HAP-1 (cell line): ENCODE measurements around the gene TMEM167B.

Source experiments
- DNase-seq, 2 experiments: peaks; one replicate each; pipeline ENCODE4 v3.0.0-alpha.2; 2016 to 2020; ENCODE audit warnings: low spot score in 2 of 2
- H3K27me3 ChIP-seq: fragments of 250-450 bp; sonication (Bioruptor Pico); 2 replicates; pipeline ENCODE4 v1.5.1; 2020; ENCODE audit warnings: low read depth, mild to moderate bottlenecking, moderate library complexity
- H3K36me3 ChIP-seq: fragments of 250-450 bp; sonication (Bioruptor Pico); replicated peaks from 2 replicates; pipeline ENCODE4 v1.5.1; 2020; ENCODE audit warnings: mild to moderate bottlenecking
- H3K4me1 ChIP-seq: fragments of 250-450 bp; sonication (Bioruptor Pico); 2 replicates; pipeline ENCODE4 v1.5.1; 2020; ENCODE audit warnings: mild to moderate bottlenecking
- H3K4me3 ChIP-seq: fragments of 250-450 bp; sonication (Bioruptor Pico); 2 replicates; pipeline ENCODE4 v1.5.1; 2020; ENCODE audit warnings: mild to moderate bottlenecking, moderate library complexity
- H3K9me3 ChIP-seq: fragments of 250-450 bp; sonication (Bioruptor Pico); 2 replicates; pipeline ENCODE4 v1.5.1; 2020; ENCODE audit warnings: mild to moderate bottlenecking, moderate library complexity
- in situ Hi-C: fragments of 300-500 bp; cut with MboI; formaldehyde crosslinking; loops from 3 replicates; pipeline ENCODE4 v1.14.3; 2020; ENCODE audit warnings: low sequenced_read_pairs, inconsistent platforms, mixed read lengths

Gene TMEM167B

GRCh38 chr1:109113590-109114341 is 23.2 kb downstream of the TMEM167B start, which contains the start of gene ELAPOR1:
Gene ELAPOR1 (plus strand): TSS chr1:109114115. CDS start chr1:109114184, 69 bp downstream.
- Histone ChIP-seq H3K27me3 (peaks cover 4% of the 10 kb centered on the region; the same call in 1 of the 2 replicates), H3K4me3 (no peak within 1 kb of the TSS), H3K4me1 (0 out of 2 replicates have a peak, but pooled peaks cover 2% of the 10 kb centered on the region), H3K36me3 (no peaks in the 10 kb centered on the region), H3K9me3 (no peaks in the 10 kb centered on the region)
- in situ Hi-C loops: no loop called here
- no peak for DNase-seq

GRCh38 chr1:109114342-109114674 is 23.7 kb downstream of the TMEM167B start:
- H3K36me3 ChIP-seq: no peaks in the 10 kb centered on the region
- 0 out of 2 replicates have a peak, but pooled peaks cover 2% of the 10 kb centered on the region for H3K4me1 ChIP-seq
- DNase-seq: no peak
- no peaks in the 10 kb centered on the region for H3K9me3 ChIP-seq
- peaks cover 4% of the 10 kb centered on the region; the same call in 1 of the 2 replicates for H3K27me3 ChIP-seq
- in situ Hi-C loops: no loop called here
- no peak overlapping the region for H3K4me3 ChIP-seq

GRCh38 chr1:109115685-109116084 is 25.1 kb downstream of the TMEM167B start:
- no peaks in the 10 kb centered on the region for H3K9me3 ChIP-seq
- no peak for DNase-seq
- in situ Hi-C loops: no loop called here
- no peaks in the 10 kb centered on the region for H3K36me3 ChIP-seq
- peaks cover 4% of the 10 kb centered on the region; the same call in 1 of the 2 replicates for H3K27me3 ChIP-seq
- H3K4me1 ChIP-seq: 0 out of 2 replicates have a peak, but pooled peaks cover 2% of the 10 kb centered on the region
- no peak overlapping the region for H3K4me3 ChIP-seq

GRCh38 chr1:109116286-109116685 is 25.7 kb downstream of the TMEM167B start:
- in situ Hi-C loops: no loop called here

GRCh38 chr1:109118089-109118488 is 27.5 kb downstream of the TMEM167B start:
- no peak for DNase-seq
- no peaks in the 10 kb centered on the region for H3K9me3 ChIP-seq
- 0 out of 2 replicates have a peak, but pooled peaks cover under 1% of the 10 kb centered on the region for H3K4me1 ChIP-seq
- H3K4me3 ChIP-seq: no peak overlapping the region
- in situ Hi-C loops: no loop called here
- peaks cover 4% of the 10 kb centered on the region; the same call in 1 of the 2 replicates for H3K27me3 ChIP-seq
- no peaks in the 10 kb centered on the region for H3K36me3 ChIP-seq

More at GRCh38 chr1:109116286-109116685, 25.7 kb downstream of the TMEM167B start:
- Histone ChIP-seq H3K36me3 (no peaks in the 10 kb centered on the region), H3K9me3 (no peaks in the 10 kb centered on the region), H3K27me3 (peaks cover 4% of the 10 kb centered on the region; the same call in 1 of the 2 replicates), H3K4me1 (0 out of 2 replicates have a peak, but pooled peaks cover 2% of the 10 kb centered on the region), H3K4me3 (no peak overlapping the region)
- DNase-seq: no peak

GRCh38 chr1:109120356-109120755 is 29.8 kb downstream of the TMEM167B start:
- Histone ChIP-seq H3K4me1 (no peaks in the 10 kb centered on the region), H3K9me3 (no peaks in the 10 kb centered on the region), H3K36me3 (no peaks in the 10 kb centered on the region), H3K27me3 (no peaks in the 10 kb centered on the region), H3K4me3 (no peak overlapping the region)
- no peak for DNase-seq
- in situ Hi-C loops: no loop called here

- in situ Hi-C loops: no loop called here
- H3K36me3 ChIP-seq: no peaks in the 10 kb centered on the region
- H3K9me3 ChIP-seq: no peaks in the 10 kb centered on the region
- H3K4me1 ChIP-seq: no peaks in the 10 kb centered on the region
- no peak for DNase-seq
- H3K27me3 ChIP-seq: no peaks in the 10 kb centered on the region
- no peak overlapping the region for H3K4me3 ChIP-seq
Measured at GRCh38 chr1:109131059-109131458, 40.5 kb downstream of the TMEM167B start.

- no peaks in the 10 kb centered on the region for H3K36me3 ChIP-seq
- H3K9me3 ChIP-seq: no peaks in the 10 kb centered on the region
- no peaks in the 10 kb centered on the region for H3K27me3 ChIP-seq
- H3K4me3 ChIP-seq: no peak overlapping the region
- H3K4me1 ChIP-seq: no peaks in the 10 kb centered on the region
- in situ Hi-C loops: no loop called here
- no peak for DNase-seq
Measured at GRCh38 chr1:109131800-109132199, 41.2 kb downstream of the TMEM167B start.

GRCh38 chr1:109133002-109133706 is 42.6 kb downstream of the TMEM167B start:
- no peak overlapping the region for H3K4me3 ChIP-seq
- no peaks in the 10 kb centered on the region for H3K4me1 ChIP-seq
- no peaks in the 10 kb centered on the region for H3K27me3 ChIP-seq
- H3K36me3 ChIP-seq: no peaks in the 10 kb centered on the region
- H3K9me3 ChIP-seq: no peaks in the 10 kb centered on the region
- no peak for DNase-seq
- in situ Hi-C loops: no loop called here

- H3K4me1 ChIP-seq: no peaks in the 10 kb centered on the region
- H3K4me3 ChIP-seq: no peak overlapping the region
- H3K27me3 ChIP-seq: no peaks in the 10 kb centered on the region
- in situ Hi-C loops: no loop called here
- no peak for DNase-seq
- H3K9me3 ChIP-seq: no peaks in the 10 kb centered on the region
- no peaks in the 10 kb centered on the region for H3K36me3 ChIP-seq
Measured at GRCh38 chr1:109133815-109134214, 43.3 kb downstream of the TMEM167B start.

- H3K4me1 ChIP-seq: no peaks in the 10 kb centered on the region
- H3K4me3 ChIP-seq: no peak overlapping the region
- in situ Hi-C loops: no loop called here
- H3K9me3 ChIP-seq: no peaks in the 10 kb centered on the region
- no peaks in the 10 kb centered on the region for H3K27me3 ChIP-seq
- no peaks in the 10 kb centered on the region for H3K36me3 ChIP-seq
- DNase-seq: no peak
Measured at GRCh38 chr1:109134423-109134822, 43.9 kb downstream of the TMEM167B start.

- no peak overlapping the region for H3K4me3 ChIP-seq
- H3K36me3 ChIP-seq: no peaks in the 10 kb centered on the region
- H3K9me3 ChIP-seq: no peaks in the 10 kb centered on the region
- no peaks in the 10 kb centered on the region for H3K27me3 ChIP-seq
- DNase-seq: no peak
- in situ Hi-C loops: no loop called here
- no peaks in the 10 kb centered on the region for H3K4me1 ChIP-seq
Measured at GRCh38 chr1:109135940-109136339, 45.4 kb downstream of the TMEM167B start.

GRCh38 chr1:109136766-109137165 is 46.2 kb downstream of the TMEM167B start:
- Histone ChIP-seq H3K4me3 (no peak overlapping the region), H3K36me3 (no peaks in the 10 kb centered on the region), H3K9me3 (no peaks in the 10 kb centered on the region), H3K27me3 (no peaks in the 10 kb centered on the region), H3K4me1 (no peaks in the 10 kb centered on the region)
- no peak for DNase-seq
- in situ Hi-C loops: no loop called here

- Histone ChIP-seq H3K27me3 (no peaks in the 10 kb centered on the region), H3K36me3 (no peaks in the 10 kb centered on the region), H3K4me1 (no peaks in the 10 kb centered on the region), H3K4me3 (no peak overlapping the region), H3K9me3 (no peaks in the 10 kb centered on the region)
- in situ Hi-C loops: no loop called here
- no peak for DNase-seq
Measured at GRCh38 chr1:109137958-109138357, 47.4 kb downstream of the TMEM167B start.
